HepG2 (cell line): ENCODE results near the gene IGFN1. TPM values are rescaled to one million over a fixed set of nuclear protein-coding genes. Genes with fewer than 3 reads are reported as not detected.

Source experiments
- ATAC-seq: fragments of 200-7000 bp; cut with Tn5 transposase; 3 replicates; pipeline ENCODE4 v1.9.1; 2020; ENCODE audit warnings: mild to moderate bottlenecking, moderate library complexity
- BruUV-seq: library from RNA; stranded (reverse); fragments of 400-500 nt; replicated peaks from 2 replicates; lab custom pipeline; 2021; lab: Mats Ljungman, UMichigan
- CTCF ChIA-PET: fragments of 300-600 bp; formaldehyde crosslinking; extraction: SDS; loops from one replicate; lab custom pipeline; 2021; ENCODE audit warnings: low total read pairs, inconsistent platforms, low intra/inter-chr PET ratio; lab: Yijun Ruan, JAX
- POLR2A ChIA-PET: fragments of 350-600 bp; sonication (Branson Sonifier 250); formaldehyde crosslinking; loops from one replicate; lab custom pipeline; 2020; ENCODE audit warnings: antibody characterized with exemption, inconsistent platforms; lab: Yijun Ruan, JAX
- DNase-seq: peaks from one replicate; pipeline ENCODE4 v3.0.0-alpha.2; 2015; ENCODE audit warnings: low spot score
- FAIRE-seq: peaks from 3 replicates; lab custom pipeline; 2011; peaks lifted over from hg19 to GRCh38; lab: Jason Lieb, UNC
- H2AFZ ChIP-seq: one replicate; pipeline ENCODE4 v1.6.1; 2011; ENCODE audit warnings: low read length, inconsistent platforms
- H3K27ac ChIP-seq: fragments of 300-600 bp; 3 replicates; pipeline ENCODE4 v1.8.0; 2011; ENCODE audit warnings: mixed run types, mild to moderate bottlenecking, mixed read lengths, low read length, inconsistent platforms; ENCODE audit not compliant: insufficient read depth; ENCODE audit errors: extremely low read length
- H3K27me3 ChIP-seq, 2 experiments: fragments of 200-600 bp in 1 of 2; 2 replicates in 1 of 2; 3 replicates in 1 of 2; pipeline versions ENCODE4 v1.6.0 to v1.8.0; 2011; ENCODE audit warnings: low read length in 2 of 2, mild to moderate bottlenecking in 2 of 2, moderate library complexity in 2 of 2, inconsistent platforms in 1 of 2; ENCODE audit not compliant: insufficient read depth in 2 of 2, control insufficient read depth in 1 of 2
- H3K36me3 ChIP-seq, 2 experiments: fragments of 200-600 bp in 1 of 2; replicated peaks in 1 of 2; 2 replicates in 1 of 2; 3 replicates in 1 of 2; pipeline versions ENCODE4 v1.5.1 to v1.8.0; 2011; ENCODE audit warnings: low read length in 2 of 2, inconsistent platforms in 1 of 2; ENCODE audit not compliant: insufficient read depth in 2 of 2, control insufficient read depth in 1 of 2
- H3K4me1 ChIP-seq: 2 replicates; pipeline ENCODE4 v1.5.1; 2012; ENCODE audit warnings: low read length, inconsistent platforms; ENCODE audit not compliant: insufficient read depth
- H3K4me2 ChIP-seq: 2 replicates; pipeline ENCODE4 v1.6.0; 2011; ENCODE audit warnings: low read depth, low read length, inconsistent platforms
- H3K4me3 ChIP-seq, 3 experiments: fragments of 200-600 bp in 1 of 3; sonication (generic), shearing (Covaris generic) in 1 of 3; replicated peaks in 1 of 3; 2 replicates each; pipeline ENCODE4 v1.5.1; 2011 to 2016; ENCODE audit warnings: low read length in 3 of 3, inconsistent platforms in 2 of 3, low read depth in 2 of 3, mild to moderate bottlenecking in 2 of 3, control low read depth in 1 of 3, mixed read lengths in 1 of 3; ENCODE audit not compliant: insufficient read depth in 1 of 3
- H3K79me2 ChIP-seq: one replicate; pipeline ENCODE4 v1.6.1; 2011; ENCODE audit warnings: low read length, inconsistent platforms; ENCODE audit not compliant: insufficient read depth
- H3K9ac ChIP-seq: 2 replicates; pipeline ENCODE4 v1.6.0; 2011; ENCODE audit warnings: mild to moderate bottlenecking, low read depth, low read length, inconsistent platforms; ENCODE audit not compliant: insufficient read depth
- H3K9me3 ChIP-seq: 2 replicates; pipeline ENCODE4 v1.5.1; 2012; ENCODE audit warnings: mild to moderate bottlenecking, low read length
- H4K20me1 ChIP-seq: 2 replicates; pipeline ENCODE4 v1.6.0; 2011; ENCODE audit warnings: inconsistent platforms, mild to moderate bottlenecking, low read length, moderate library complexity; ENCODE audit not compliant: insufficient read depth
- ELK4 ChIP-seq: sonication (generic); formaldehyde crosslinking; IDR thresholded peaks from 2 replicates; pipeline ENCODE4 v1.9.0; 2021; ENCODE audit warnings: missing genetic modification reagents, borderline replicate concordance
- IRF2 ChIP-seq: IDR thresholded peaks from 2 replicates; pipeline ENCODE4 v1.6.1; 2018; ENCODE audit warnings: missing genetic modification reagents, missing compliant biosample characterization
- NR1H2 ChIP-seq: sonication (generic); formaldehyde crosslinking; IDR thresholded peaks from 2 replicates; pipeline ENCODE4 v1.8.1; 2022; ENCODE audit warnings: low read depth, missing genetic modification reagents, borderline replicate concordance
- NR2C2 ChIP-seq: sonication (generic); formaldehyde crosslinking; IDR thresholded peaks from 2 replicates; pipeline ENCODE4 v1.4.0; 2020; ENCODE audit warnings: missing genetic modification reagents, mild to moderate bottlenecking, moderate library complexity, borderline replicate concordance
- ZKSCAN5 ChIP-seq: sonication (generic); formaldehyde crosslinking; IDR thresholded peaks from 2 replicates; pipeline ENCODE4 v1.5.1; 2020; ENCODE audit warnings: mild to moderate bottlenecking, missing genetic modification reagents
- ZNF264 ChIP-seq: sonication (generic); formaldehyde crosslinking; IDR thresholded peaks from 2 replicates; pipeline ENCODE4 v1.4.0; 2020; ENCODE audit warnings: missing genetic modification reagents
- ZNF550 ChIP-seq: sonication (generic); formaldehyde crosslinking; IDR thresholded peaks from 2 replicates; pipeline ENCODE4 v1.4.0; 2020; ENCODE audit warnings: mild to moderate bottlenecking, missing genetic modification reagents, borderline replicate concordance
- WGBS: methylation state at CpG from one replicate; pipeline ENCODE4 v1.1.6; 2017; ENCODE audit warnings: low lambda C conversion rate; 5-methylcytosine and 5-hydroxymethylcytosine counted together
- in situ Hi-C: cut with HindIII; loops from 2 replicates; pipeline ENCODE4 v1.10.0; 2017; ENCODE audit warnings: low pct_unique_long_range_greater_than_20kb; ENCODE audit not compliant: extremely low pct_ligation_motif_present
- intact Hi-C: fragments of 100-400 bp; cut with micrococcal nuclease; formaldehyde crosslinking; loops from one replicate; pipeline ENCODE4 v1.10.0; 2022; ENCODE audit not compliant: unreplicated experiment
- polyA plus RNA-seq, 8 experiments: library from polyadenylated mRNA; depleted of rRNA in 3 of 8; stranded (reverse) in 7 of 8; unstranded in 1 of 8; fragments of >200 nt; fragmentation: Illumina TruSeq in 4 of 8; extraction: Trizol in 4 of 8; gene quantifications; 2 replicates each; pipeline versions ENCODE4 v1.2.1 to v1.2.3, GENCODE V29; 2011 to 2016; ENCODE audit warnings: low read depth in 4 of 8, missing spikeins in 1 of 8, mixed read lengths in 1 of 8; ENCODE audit not compliant: insufficient read depth in 1 of 8
- total RNA-seq, 5 experiments: library from RNA; depleted of rRNA; stranded (reverse); fragments of >200 nt; fragmentation: Illumina TruSeq; extraction: Trizol; gene quantifications; 2 replicates each; pipeline ENCODE4 v1.2.3, GENCODE V29; 2016; ENCODE audit warnings: low read depth in 1 of 5

The IGFN1 gene
- total and polyA plus RNA-seq, 2 of the 13 experiments (the other 11 are each of a cell fraction or from before 2014, with no cell fraction given): 0.04 to 0.05 TPM

GRCh38 chr1:201186192-201186591 lies 4.4 kb upstream of the IGFN1 start:
- no peak for DNase-seq
- intact Hi-C loops: no loop called here
- POLR2A ChIA-PET: no interaction called here
- BruUV-seq: no TSS peak
- Histone ChIP-seq H3K9me3 (no peaks in the 10 kb centered on the region), H3K36me3 (no peaks in the 10 kb centered on the region), H3K4me3 (no peak overlapping the region)
- TF ChIP-seq ZKSCAN5 (CRISPR knock-in tag): no peak
- no peak for TF ChIP-seq ELK4
- TF ChIP-seq IRF2 (CRISPR knock-in tag): no peak
- no peak for TF ChIP-seq ZNF264 (CRISPR knock-in tag)
- no peak for TF ChIP-seq NR2C2 (CRISPR knock-in tag)
- TF ChIP-seq, all 625 proteins: peak for 0
- 40% methylated on average over 3 of the region's 3 CpGs for WGBS
- no peak overlapping the region for H3K27ac ChIP-seq
- ATAC-seq (no peak), FAIRE-seq (no peak)
- in situ Hi-C loops: no loop called here
- no peaks in the 10 kb centered on the region for H4K20me1 ChIP-seq
- peaks cover 6 to 56% of the 10 kb centered on the region in 2 experiments; a peak in 4 of 5 replicates for H3K27me3 ChIP-seq
- H3K9ac ChIP-seq: no peak overlapping the region
- CTCF ChIA-PET: no interaction called here
- H3K4me2 ChIP-seq: no peak overlapping the region
- no peaks in the 10 kb centered on the region for H3K79me2 ChIP-seq
- peaks cover 8% of the 10 kb centered on the region for H3K4me1 ChIP-seq
- no peak overlapping the region for H2AFZ ChIP-seq

- Histone ChIP-seq H4K20me1 (no peaks in the 10 kb centered on the region), H3K9me3 (no peaks in the 10 kb centered on the region), H3K4me3 (no peak overlapping the region), H3K4me1 (peaks cover 8% of the 10 kb centered on the region), H3K36me3 (no peaks in the 10 kb centered on the region), H3K79me2 (no peaks in the 10 kb centered on the region), H3K4me2 (no peak overlapping the region), H2AFZ (no peak overlapping the region), H3K27me3 (peaks cover 6 to 44% of the 10 kb centered on the region in 2 experiments), H3K27ac (no peak overlapping the region), H3K9ac (no peak overlapping the region)
- TF ChIP-seq NR1H2 (no peak), ZNF550 (no peak)
- ATAC-seq: no peak
- CTCF ChIA-PET: no interaction called here
- in situ Hi-C loops: no loop called here
- FAIRE-seq: no peak
- POLR2A ChIA-PET: no interaction called here
- no peak for DNase-seq
- intact Hi-C loops: no loop called here
- no TSS peak for BruUV-seq
- WGBS: no CpG with 5 or more reads among the region's 2 CpGs
These were observed 1.5 kb upstream of the IGFN1 start for GRCh38 chr1:201189085-201189484.
